Ovary (tissue), 3 donors: Measurements from ENCODE around the gene DOCK4.

ENCODE experiments used
- CTCF ChIP-seq, 3 donors: fragments of 450-650 bp in 2 of 3; fragments of 200-600 bp in 1 of 3; IDR thresholded peaks; one replicate each; pipeline versions ENCODE4 v1.5.1 to v1.8.0; 2016 to 2022; ENCODE audit warnings: antibody characterized with exemption in 3 of 3, mild to moderate bottlenecking in 1 of 3
- EP300 ChIP-seq: sonication (generic); formaldehyde crosslinking; IDR thresholded peaks from one replicate; pipeline ENCODE4 v1.6.1; 2017; ENCODE audit warnings: antibody characterized with exemption
- POLR2A ChIP-seq: fragments of 450-650 bp; IDR thresholded peaks from one replicate; pipeline ENCODE4 v1.6.1; 2017; ENCODE audit warnings: antibody characterized with exemption, mild to moderate bottlenecking, moderate library complexity
- donor health status: DM: no; HTN: no; CAD: no.

- no peak for TF ChIP-seq CTCF (IDR thresholded peaks at IDR 0.05)
- no peak for TF ChIP-seq EP300
- TF ChIP-seq POLR2A: no peak
Observed at GRCh38 chr7:112214268-112214667, 8.1 kb upstream of the DOCK4 start.
